Heart right ventricle (tissue), 16 donors: ENCODE results near the gene SAMD8. TPM values are rescaled to one million over a fixed set of nuclear protein-coding genes. Genes with fewer than 3 reads are reported as not detected.

Source experiments
- ATAC-seq, 8 donors: fragments of 200-7000 bp; cut with Tn5 transposase; one replicate each; pipeline ENCODE4 v1.9.1; 2020; ENCODE audit warnings: mild to moderate bottlenecking in 8 of 8, moderate library complexity in 8 of 8, moderate number of reproducible peaks in 1 of 8
- DNase-seq, 2 donors: peaks; one replicate each; pipeline ENCODE4 v3.0.0-alpha.2; 2020
- H3K27ac ChIP-seq, 10 donors: fragments of 200-600 bp; sonication (generic) in 2 of 10; one replicate each; pipeline versions ENCODE4 v1.5.0 to v1.8.0; 2020 to 2022; ENCODE audit warnings: mild to moderate bottlenecking in 3 of 10
- H3K27me3 ChIP-seq, 7 donors: fragments of 200-600 bp; one replicate each; pipeline ENCODE4 v1.8.0; 2021 to 2022; ENCODE audit warnings: mild to moderate bottlenecking in 2 of 7
- H3K36me3 ChIP-seq, 9 donors: fragments of 200-600 bp; sonication (generic) in 1 of 9; one replicate each; pipeline versions ENCODE4 v1.5.0 to v1.8.0; 2020 to 2022; ENCODE audit warnings: mild to moderate bottlenecking in 2 of 9
- H3K4me1 ChIP-seq, 9 donors: fragments of 200-600 bp; sonication (generic) in 1 of 9; one replicate each; pipeline versions ENCODE4 v1.5.0 to v1.8.0; 2020 to 2022; ENCODE audit warnings: mild to moderate bottlenecking in 4 of 9
- H3K4me3 ChIP-seq, 10 donors: fragments of 200-600 bp; sonication (generic) in 2 of 10; one replicate each; pipeline versions ENCODE4 v1.5.0 to v1.8.0; 2020 to 2022; ENCODE audit warnings: mild to moderate bottlenecking in 7 of 10, moderate library complexity in 2 of 10
- H3K9me3 ChIP-seq, 11 donors: fragments of 200-600 bp in 10 of 11; sonication (generic) in 2 of 11; one replicate each; pipeline versions ENCODE4 v1.5.0 to v1.8.0; 2013 to 2022; ENCODE audit warnings: mild to moderate bottlenecking in 2 of 11, control low read depth in 1 of 11, moderate library complexity in 1 of 11
- CTCF ChIP-seq, 9 donors: fragments of 200-600 bp; sonication (generic) in 2 of 9; IDR thresholded peaks; one replicate each; pipeline versions ENCODE4 v1.5.0 to v1.8.0; 2021 to 2022; ENCODE audit warnings: antibody characterized with exemption in 9 of 9, mild to moderate bottlenecking in 5 of 9, moderate library complexity in 1 of 9
- WGBS, 2 donors: extraction: QIAGEN DNeasy Blood & Tissue Kit; methylation state at CpG; one replicate each; pipeline ENCODE4 v1.1.7; 2013; ENCODE audit warnings: inconsistent platforms in 1 of 2; 5-methylcytosine and 5-hydroxymethylcytosine counted together
- intact Hi-C, 10 donors: fragments of 100-400 bp; cut with DNase I; formaldehyde crosslinking; loops; one replicate each; pipeline versions ENCODE4 v1.11.1 to v1.14.2; 2022
- polyA plus RNA-seq, 2 donors: library from polyadenylated mRNA; stranded (reverse); fragments of 200-250 nt; gene quantifications; one replicate each; pipeline ENCODE4 v1.2.3, GENCODE V29; 2013
- total RNA-seq, 10 donors: library from RNA; stranded (reverse); fragmentation: NEBNext Ultra II Directional in 3 of 10; extraction: Animal tissue kit (Norgen Biotek cat#: 25700) in 3 of 10; gene quantifications; one replicate each; pipeline versions ENCODE4 v1.2.1 to v1.2.4, GENCODE V29; 2021 to 2023
- donor health status: Arrhythmogenic right ventricular cardiomyopathy.
- donor health status: ischemic (EF 13 %, LVEDD 7.1; RV severe dilation, severe dysfunction).
- donor health status: healthy with polysubstance abuse.
- donor health status: DM: no; HTN: yes; CAD: no.
- donor health status: DM: no; HTN: no; CAD: no.
- donor health status: ischemic (EF 25% LVEDD 6.9; RV normal size, moderate dysfunction).
- donor health status: ischemic (EF 25% LVEDD 5.7; RV mildly dilated, moderate dysfunction).
- donor health status: healthy.
- donor health status: DM: yes; HTN: yes; CAD: no.
- donor health status: Ischemic cardiomyopathy.
- donor health status: ischemic (EF 35%, LVEDD 5.7; RV mildly dilated, moderate dysfunction).
- donor health status: nonischemic (EF 11% LVEDD 7.7; RV severe dilation, severe dysfunction).
- donor health status: DM: yes; HTN: yes; CAD: no.
- donor health status: PGD.
- donor health status: ischemic (EF 29% LVEDD 5.4; RV normal size, mild dysfunction).
- donor health status: nonischemic (EF 23%, LVEDD 6.1; RV moderate dilation, normal function).

The SAMD8 gene
- total and polyA plus RNA-seq, 12 donors: 5.3 to 31.2 (median 25.4) TPM

- Histone ChIP-seq H3K27me3 (no peaks in the 10 kb centered on the region), H3K4me1 (peaks cover 4 to 28% (median 17%) of the 10 kb centered on the region in 9 donors), H3K36me3 (no peaks in the 10 kb centered on the region), H3K9me3 (no peaks in the 10 kb centered on the region), H3K27ac (peak overlapping the region in 9 of 10 donors; percentile 5 to 88 (median 80)), H3K4me3 (peak overlapping the region in 1 of 10 donors; percentile 27)
- no peak for DNase-seq
- ATAC-seq: peak in 5 of 8 donors; percentile 1 to 16 (median 6)
- WGBS, 2 donors: 58 to 60% methylated on average over 4 of the region's 4 CpGs
- no peak for TF ChIP-seq CTCF (IDR thresholded peaks at IDR 0.05)
- intact Hi-C loops: loop anchor here in 9 of 10 donors (1.0 to 10.0 kb wide), 11 partner anchors 276 to 859 kb away; partner anchors contain the start of gene KAT6B (in 3 of the 9)
Observed at GRCh38 chr10:75100764-75101291, 10.6 kb upstream of the SAMD8 start.

- 73 to 81% methylated on average over 12 of the region's 12 CpGs for WGBS, 2 donors
Observed at GRCh38 chr10:75101416-75102251, 9.8 kb upstream of the SAMD8 start.

GRCh38 chr10:75102830-75103673 lies 8.4 kb upstream of the SAMD8 start:
- no peaks in the 10 kb centered on the region for H3K36me3 ChIP-seq
- 80 to 88% methylated on average over 9 of the region's 9 CpGs for WGBS, 2 donors
- no peak for TF ChIP-seq CTCF (IDR thresholded peaks at IDR 0.05)
- H3K9me3 ChIP-seq: no peaks in the 10 kb centered on the region
- H3K27ac ChIP-seq: peak overlapping the region in 2 of 10 donors; percentile 84
- no peak for DNase-seq
- H3K27me3 ChIP-seq: no peaks in the 10 kb centered on the region
- no peak for ATAC-seq
- H3K4me1 ChIP-seq: peaks cover 4 to 28% (median 17%) of the 10 kb centered on the region in 9 donors
- no peak overlapping the region for H3K4me3 ChIP-seq
- intact Hi-C loops: loop anchor here in 8 of 10 donors (2.0 to 10.0 kb wide), 8 partner anchors 278 to 861 kb away; partner anchors contain the start of gene KAT6B (in 3 of the 8)

More at GRCh38 chr10:75101416-75102251, 9.8 kb upstream of the SAMD8 start:
- H3K36me3 ChIP-seq: no peaks in the 10 kb centered on the region
- intact Hi-C loops: loop anchor here in 8 of 10 donors (2.0 to 10.0 kb wide), 9 partner anchors 277 to 859 kb away; partner anchors contain the start of gene KAT6B (in 3 of the 8)
- ATAC-seq (peak; percentile 53 to 85 (median 72)), DNase-seq (peak; percentile 45 to 66)
- no peak for TF ChIP-seq CTCF (IDR thresholded peaks at IDR 0.05)
- no peaks in the 10 kb centered on the region for H3K9me3 ChIP-seq
- peaks cover 4 to 28% (median 17%) of the 10 kb centered on the region in 9 donors for H3K4me1 ChIP-seq
- H3K4me3 ChIP-seq: no peak overlapping the region
- H3K27me3 ChIP-seq: no peaks in the 10 kb centered on the region
- H3K27ac ChIP-seq: peak overlapping the region; percentile 11 to 88 (median 78)
